Common myeloid progenitor, CD34-positive (primary cell): ENCODE results near the gene APMAP.

Experiments
- CTCF ChIA-PET: fragments of 350-600 bp; sonication (Branson Sonifier 250); formaldehyde crosslinking; loops from one replicate; lab custom pipeline; 2021; ENCODE audit warnings: antibody characterized with exemption; lab: Charles Lee
- POLR2A ChIA-PET: fragments of 350-600 bp; sonication (Branson Sonifier 250); formaldehyde crosslinking; loops from one replicate; lab custom pipeline; 2021; ENCODE audit warnings: antibody characterized with exemption; lab: Charles Lee
- DNase-seq, 3 donors: peaks; one replicate each; pipeline versions ENCODE4 v3.0.0 to v3.0.0-alpha.2; 2013
- H3K27ac ChIP-seq, 2 experiments: 1 replicate in 1 of 2; 2 replicates in 1 of 2; pipeline ENCODE4 v1.7.0; 2013; ENCODE audit warnings: inconsistent platforms in 2 of 2, low read length in 2 of 2, mild to moderate bottlenecking in 2 of 2, low read depth in 1 of 2, moderate library complexity in 1 of 2; ENCODE audit not compliant: severe bottlenecking in 2 of 2, insufficient read depth in 1 of 2, poor library complexity in 1 of 2
- H3K27me3 ChIP-seq, 5 experiments: replicated peaks in 2 of 5; 1 replicate in 3 of 5; 2 replicates in 2 of 5; pipeline versions ENCODE4 v1.6.1 to v1.7.0; 2013; ENCODE audit warnings: low read length in 4 of 5, mild to moderate bottlenecking in 2 of 5, moderate library complexity in 2 of 5, inconsistent platforms in 1 of 5; ENCODE audit not compliant: insufficient read depth in 5 of 5, control insufficient read depth in 4 of 5
- H3K36me3 ChIP-seq, 4 experiments: 1 replicate in 2 of 4; 2 replicates in 2 of 4; pipeline versions ENCODE4 v1.6.1 to v1.7.0; 2013; ENCODE audit warnings: low read length in 3 of 4, control low read depth in 1 of 4, mild to moderate bottlenecking in 1 of 4; ENCODE audit not compliant: control insufficient read depth in 4 of 4, insufficient read depth in 4 of 4
- H3K4me1 ChIP-seq, 4 experiments: 1 replicate in 3 of 4; 2 replicates in 1 of 4; pipeline versions ENCODE4 v1.6.1 to v1.7.1; 2013; ENCODE audit warnings: low read length in 3 of 4, mild to moderate bottlenecking in 3 of 4, control low read depth in 1 of 4, inconsistent platforms in 1 of 4, moderate library complexity in 1 of 4; ENCODE audit not compliant: control insufficient read depth in 4 of 4, insufficient read depth in 4 of 4; ENCODE audit errors: control extremely low read depth in 1 of 4
- H3K4me3 ChIP-seq, 7 experiments: 1 replicate in 4 of 7; 2 replicates in 3 of 7; pipeline versions ENCODE4 v1.5.1 to v1.7.0; 2013; ENCODE audit warnings: mild to moderate bottlenecking in 7 of 7, low read length in 6 of 7, moderate library complexity in 6 of 7, inconsistent platforms in 2 of 7, low read depth in 2 of 7, control low read depth in 1 of 7; ENCODE audit not compliant: insufficient read depth in 4 of 7, control insufficient read depth in 1 of 7; ENCODE audit errors: extremely low read depth in 1 of 7
- H3K9me3 ChIP-seq, 5 experiments: 1 replicate in 4 of 5; 2 replicates in 1 of 5; pipeline versions ENCODE4 v1.6.1 to v1.7.1; 2013; ENCODE audit warnings: low read length in 4 of 5, mild to moderate bottlenecking in 2 of 5, inconsistent platforms in 1 of 5, low read depth in 1 of 5, moderate library complexity in 1 of 5; ENCODE audit not compliant: control insufficient read depth in 4 of 5, insufficient read depth in 2 of 5; ENCODE audit errors: control extremely low read depth in 1 of 5
- WGBS: methylation state at CpG from one replicate; pipeline ENCODE4 v1.1.5; 2013; ENCODE audit not compliant: insufficient coverage; 5-methylcytosine and 5-hydroxymethylcytosine counted together

APMAP gene

GRCh38 chr20:24953621-24954133 lies 38.9 kb downstream of the APMAP start:
- no peak overlapping the region for H3K27ac ChIP-seq

GRCh38 chr20:24953209-24953575 lies 39.4 kb downstream of the APMAP start:
- H3K27ac ChIP-seq: no peak overlapping the region
- peaks cover 0 to 33% (median 4%) of the 10 kb centered on the region in 4 experiments for H3K36me3 ChIP-seq
- no peak for DNase-seq
- ChIA-PET CTCF (interaction anchor here (0.8 to 3.9 kb wide), 3 partner anchors 10 to 93 kb away, joined by 3 to 20 read pairs (median 14); no protein-coding TSS in a partner anchor), POLR2A (no interaction called here)
- 91% methylated on average over 8 of the region's 8 CpGs for WGBS
- no peak overlapping the region for H3K4me3 ChIP-seq
- no peaks in the 10 kb centered on the region for H3K9me3 ChIP-seq
- peaks cover 0 to 54% (median 36%) of the 10 kb centered on the region in 4 experiments for H3K4me1 ChIP-seq
- H3K27me3 ChIP-seq: no peaks in the 10 kb centered on the region

More at GRCh38 chr20:24953621-24954133, 38.9 kb downstream of the APMAP start:
- WGBS: 96% methylated on average over 16 of the region's 16 CpGs
- POLR2A ChIA-PET: no interaction called here
- Histone ChIP-seq H3K9me3 (no peaks in the 10 kb centered on the region), H3K27me3 (no peaks in the 10 kb centered on the region), H3K36me3 (peaks cover 0 to 37% (median 7%) of the 10 kb centered on the region in 4 experiments), H3K4me3 (no peak overlapping the region), H3K4me1 (peaks cover 0 to 53% (median 35%) of the 10 kb centered on the region in 4 experiments)
- DNase-seq: no peak
- CTCF ChIA-PET: interaction anchor here (0.8 to 3.9 kb wide), 6 partner anchors 10 to 93 kb away, joined by 3 to 20 read pairs (median 4); no protein-coding TSS in a partner anchor

- ChIA-PET CTCF (interaction anchor here (0.8 to 3.9 kb wide), 5 partner anchors 11 to 94 kb away, joined by 3 to 20 read pairs (median 6); no protein-coding TSS in a partner anchor), POLR2A (no interaction called here)
- no peaks in the 10 kb centered on the region for H3K27me3 ChIP-seq
- no peaks in the 10 kb centered on the region for H3K9me3 ChIP-seq
- DNase-seq: no peak
- WGBS: 90% methylated on average over 7 of the region's 12 CpGs
- no peak overlapping the region for H3K4me3 ChIP-seq
- no peak overlapping the region for H3K27ac ChIP-seq
- H3K4me1 ChIP-seq: peaks cover 0 to 54% (median 36%) of the 10 kb centered on the region in 4 experiments
- H3K36me3 ChIP-seq: peaks cover 0 to 29% (median 1%) of the 10 kb centered on the region in 4 experiments
Measured at GRCh38 chr20:24952376-24953208, 40.0 kb downstream of the APMAP start.

- POLR2A ChIA-PET: no interaction called here
- WGBS: 72% methylated on average over 6 of the region's 11 CpGs
- Histone ChIP-seq H3K9me3 (peaks cover 0 to 4% (median 0%) of the 10 kb centered on the region in 5 experiments), H3K4me3 (no peak overlapping the region), H3K27ac (no peak overlapping the region), H3K4me1 (peaks cover 0 to 54% (median 36%) of the 10 kb centered on the region in 4 experiments), H3K27me3 (no peaks in the 10 kb centered on the region), H3K36me3 (peaks cover 0 to 22% (median 1%) of the 10 kb centered on the region in 4 experiments)
- CTCF ChIA-PET: interaction anchor here (1.0 to 3.9 kb wide), 3 partner anchors 12 to 21 kb away, joined by 3 to 20 read pairs (median 8); no protein-coding TSS in a partner anchor
- no peak for DNase-seq
Measured at GRCh38 chr20:24951536-24952083, 40.9 kb downstream of the APMAP start.

- Histone ChIP-seq H3K36me3 (peaks cover 0 to 16% (median 1%) of the 10 kb centered on the region in 4 experiments), H3K27ac (no peak overlapping the region), H3K27me3 (no peaks in the 10 kb centered on the region), H3K4me1 (peaks cover 0 to 54% (median 36%) of the 10 kb centered on the region in 4 experiments), H3K4me3 (peak overlapping the region in 1 of 7 experiments; percentile 57), H3K9me3 (peaks cover 0 to 4% (median 0%) of the 10 kb centered on the region in 5 experiments)
- 93% methylated on average over 14 of the region's 16 CpGs for WGBS
- CTCF ChIA-PET: interaction anchor here (1.0 to 1.2 kb wide), 2 partner anchors 9 to 20 kb away, joined by 3 to 8 read pairs; no protein-coding TSS in a partner anchor
- POLR2A ChIA-PET: no interaction called here
- DNase-seq: no peak
Measured at GRCh38 chr20:24950836-24951525, 41.6 kb downstream of the APMAP start.

GRCh38 chr20:24950128-24950835 lies 42.3 kb downstream of the APMAP start:
- H3K9me3 ChIP-seq: peaks cover 0 to 4% (median 0%) of the 10 kb centered on the region in 5 experiments
- H3K27ac ChIP-seq: no peak overlapping the region
- CTCF ChIA-PET: interaction anchor here (1.0 to 1.2 kb wide), 2 partner anchors 9 to 19 kb away, joined by 3 to 8 read pairs; no protein-coding TSS in a partner anchor
- peaks cover 0 to 11% (median 1%) of the 10 kb centered on the region in 4 experiments for H3K36me3 ChIP-seq
- WGBS: 97% methylated on average over 10 of the region's 12 CpGs
- peak overlapping the region in 1 of 7 experiments; percentile 57 for H3K4me3 ChIP-seq
- POLR2A ChIA-PET: no interaction called here
- peaks cover 0 to 50% (median 36%) of the 10 kb centered on the region in 4 experiments for H3K4me1 ChIP-seq
- DNase-seq: no peak
- no peaks in the 10 kb centered on the region for H3K27me3 ChIP-seq
